RCC 7860 (cell line): ENCODE results near the gene ETDA.
"Not testable (repeated sequence)": the region's sequence is repeated elsewhere in the genome, so short reads cannot be mapped to it uniquely, and the experiment has no call there.

Source experiments
- DNase-seq: peaks from one replicate; pipeline ENCODE4 v3.0.0-alpha.2; 2015; ENCODE audit warnings: low spot score
- FAIRE-seq: peaks from 2 replicates; lab custom pipeline; 2012; peaks lifted over from hg19 to GRCh38; lab: Jason Lieb, UNC

ETDA gene

GRCh38 chrX:135252011-135252518 lies at the start of gene ETDA:
TSS of gene ETDA (plus strand) at chrX:135252061. CDS start at chrX:135253277, 1,216 bp downstream.
- not testable (repeated sequence) for FAIRE-seq, DNase-seq

- not testable (repeated sequence) for DNase-seq, FAIRE-seq
Observed at GRCh38 chrX:135206427-135206826, 45.4 kb upstream of the ETDA start.

GRCh38 chrX:135213200-135213844 lies 38.5 kb upstream of the ETDA start:
- DNase-seq (no peak), FAIRE-seq (no peak)

- FAIRE-seq, DNase-seq: not testable (repeated sequence)
Observed at GRCh38 chrX:135245989-135246388, 5.9 kb upstream of the ETDA start.

GRCh38 chrX:135256087-135256684 lies 4.3 kb downstream of the ETDA start:
- not testable (repeated sequence) for FAIRE-seq, DNase-seq

GRCh38 chrX:135256923-135257322 lies 5.1 kb downstream of the ETDA start:
- DNase-seq (no peak), FAIRE-seq (no peak)

DNA sequence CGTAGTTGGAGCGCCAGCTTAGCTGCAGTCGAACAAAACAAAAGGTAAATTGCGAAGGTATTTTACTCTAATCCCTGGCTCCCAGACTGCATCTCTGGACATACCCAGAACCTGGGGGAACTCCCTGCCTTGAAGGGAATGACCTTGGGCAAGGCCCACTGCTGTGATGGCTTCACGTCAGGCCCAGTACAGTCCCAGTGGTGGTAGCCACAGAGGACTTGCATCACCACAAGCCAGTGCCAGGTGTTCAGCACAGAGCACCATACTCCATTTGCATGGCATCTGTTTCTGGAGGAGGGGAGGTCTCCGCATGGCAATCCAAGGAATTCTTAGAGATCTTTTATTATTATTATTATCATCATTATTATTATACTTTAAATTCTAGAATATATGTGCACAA lies 5.6 kb downstream of the ETDA start:
- DNase-seq: no peak
- FAIRE-seq: no peak

DNA sequence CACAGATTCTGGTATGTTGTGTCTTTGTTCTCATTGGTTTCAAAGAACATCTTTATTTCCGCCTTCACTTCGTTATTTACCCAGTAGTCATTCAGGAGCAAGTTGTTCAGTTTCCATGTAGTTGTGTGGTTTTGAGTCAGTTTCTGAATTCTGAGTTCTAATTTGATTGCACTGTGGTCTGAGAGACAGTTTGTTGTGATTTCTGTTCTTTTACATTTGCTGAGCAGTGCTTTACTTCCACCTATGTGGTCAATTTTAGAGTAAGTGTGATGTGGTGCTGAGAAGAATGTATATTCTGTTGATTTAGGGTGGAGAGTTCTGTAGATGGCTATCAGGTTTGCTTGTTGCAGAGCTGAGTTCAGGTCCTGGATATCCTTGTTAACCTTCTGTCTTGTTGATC lies 9.1 kb downstream of the ETDA start:
- FAIRE-seq, DNase-seq: not testable (repeated sequence)

GRCh38 chrX:135263376-135263775 lies 11.5 kb downstream of the ETDA start:
- FAIRE-seq, DNase-seq: not testable (repeated sequence)

- DNase-seq (no peak), FAIRE-seq (no peak)
Observed at GRCh38 chrX:135264206-135264605, 12.3 kb downstream of the ETDA start.

DNA sequence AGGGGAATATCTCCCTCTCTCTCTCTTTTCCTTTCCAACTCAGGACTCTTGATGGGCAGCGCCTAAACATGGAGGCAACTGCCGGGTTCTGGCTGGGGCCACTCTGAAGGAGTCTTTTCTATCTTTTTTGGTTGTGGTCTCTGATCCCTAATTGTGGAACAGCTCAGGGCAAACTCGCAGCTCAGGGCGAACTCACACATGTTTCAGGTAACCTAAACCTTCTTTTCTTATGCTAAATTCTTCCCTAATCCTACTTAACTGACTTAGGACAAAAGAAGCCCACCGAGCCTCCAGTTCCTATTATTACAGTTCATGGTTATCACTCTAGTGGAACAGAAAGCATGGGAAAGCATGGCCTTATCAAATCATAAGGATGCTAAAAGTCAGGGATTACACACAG lies 21.3 kb downstream of the ETDA start:
- FAIRE-seq: no peak
- DNase-seq: no peak

DNA sequence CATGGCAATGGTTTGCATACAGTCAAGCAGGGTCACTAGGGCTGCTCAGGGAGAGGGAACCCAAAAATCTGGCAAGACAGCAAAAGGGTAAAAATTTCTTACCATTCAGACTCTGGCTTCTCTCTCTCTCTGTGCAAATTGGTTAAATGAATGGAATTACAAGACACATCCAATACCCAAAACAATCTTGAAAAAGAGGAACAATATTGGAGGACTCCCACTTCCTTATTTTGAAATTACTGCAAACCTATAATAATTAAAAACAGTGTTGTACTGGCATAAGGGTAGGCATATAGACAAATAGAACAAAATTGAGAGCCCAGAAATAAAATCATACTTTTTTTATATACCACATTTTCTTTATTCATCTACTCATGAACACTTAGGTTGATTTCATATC lies 24.1 kb downstream of the ETDA start:
- FAIRE-seq: no peak
- DNase-seq: no peak

GRCh38 chrX:135287266-135287823 lies 35.5 kb downstream of the ETDA start:
- FAIRE-seq (no peak), DNase-seq (no peak)

DNA sequence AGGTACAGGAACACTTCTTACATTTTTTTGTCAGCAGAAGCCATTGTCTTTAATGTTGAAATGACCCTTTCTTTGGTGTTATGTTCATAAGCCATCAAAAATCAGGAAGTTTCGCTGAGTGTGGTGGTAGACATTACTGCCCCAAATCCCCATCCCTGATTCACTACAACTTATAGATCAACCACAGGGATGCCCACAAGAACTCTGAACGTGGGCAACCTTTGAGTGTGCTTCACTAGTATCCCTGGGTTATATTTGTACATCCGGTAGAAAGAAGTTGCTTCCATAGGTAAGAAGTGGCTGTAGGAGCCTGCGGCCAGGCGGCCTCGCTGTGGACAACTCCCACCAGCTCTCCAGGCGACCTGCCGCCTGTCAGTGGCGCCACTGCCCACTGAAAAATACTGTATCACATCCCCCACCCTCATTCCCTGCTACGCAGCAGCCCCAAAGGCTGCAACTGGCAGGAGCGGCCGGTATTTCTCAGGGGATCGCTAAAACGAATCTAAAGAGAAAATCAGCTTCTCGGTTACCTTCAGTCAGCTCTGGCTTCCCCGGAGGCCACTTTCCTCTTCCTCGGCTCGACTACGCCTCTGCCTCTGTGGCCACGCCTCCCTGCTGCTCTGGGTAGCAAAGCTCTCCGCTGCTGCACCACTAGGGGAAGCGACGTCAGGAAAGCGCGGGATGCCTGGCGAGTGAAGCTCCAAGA lies 43.5 kb downstream of the ETDA start:
- no peak for DNase-seq
- no peak for FAIRE-seq

DNA sequence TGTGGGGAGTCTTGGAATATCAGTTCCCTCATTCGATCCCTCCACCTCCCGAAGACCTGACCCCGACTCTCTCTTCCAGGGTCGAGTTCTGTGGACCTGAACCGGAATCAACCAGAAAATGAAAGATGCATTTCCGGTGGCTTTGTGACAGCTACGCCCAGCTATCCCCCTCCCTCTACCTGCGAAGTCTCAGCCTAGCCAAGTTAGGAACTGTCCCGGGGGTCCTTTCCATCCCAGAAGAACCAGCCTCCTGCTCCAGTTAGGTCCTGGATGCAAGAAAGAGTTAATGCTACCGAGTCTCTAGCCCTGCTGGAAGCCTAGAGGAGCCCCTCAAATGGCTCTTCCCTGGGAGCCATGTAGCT lies 44.1 kb downstream of the ETDA start:
- FAIRE-seq: no peak
- DNase-seq: no peak

DNA sequence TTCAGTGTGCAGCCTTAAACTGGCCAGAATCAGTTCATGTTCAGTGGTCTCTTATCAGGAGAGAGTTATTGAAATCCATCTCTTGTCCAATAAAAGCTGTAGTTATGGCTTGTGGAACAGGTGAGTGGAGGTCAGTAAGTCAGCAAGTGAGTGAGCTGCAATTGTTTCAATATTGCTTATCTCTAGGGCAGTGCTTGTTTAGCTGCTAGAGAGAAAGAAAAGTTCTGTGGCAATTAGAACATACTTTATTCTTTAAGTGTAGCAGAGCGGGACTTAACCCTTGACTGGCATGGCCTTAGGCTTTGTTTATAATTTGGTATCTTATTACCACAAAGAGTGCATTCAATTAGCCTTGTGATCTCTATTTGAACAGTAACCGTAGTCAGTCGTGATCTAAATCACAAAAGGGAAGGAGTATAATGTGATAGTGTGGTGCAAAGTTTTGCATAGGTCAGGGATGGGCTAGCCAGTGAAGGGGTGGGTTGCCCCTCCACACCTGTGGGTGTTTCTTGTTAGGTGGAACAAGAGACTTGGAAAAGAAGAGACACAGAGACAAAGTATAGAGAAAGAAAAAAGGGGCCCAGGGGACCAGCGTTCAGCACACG lies 50.5 kb downstream of the ETDA start:
- no peak for FAIRE-seq
- DNase-seq: no peak
